ENCODE measurements around the gene IGSF6.
"Not testable (repeated sequence)": the region's sequence is repeated elsewhere in the genome, so short reads cannot be mapped to it uniquely, and the experiment has no call there.

IGSF6 gene

GRCh38 chr16:21629616-21630539 lies 22.5 kb downstream of the IGSF6 start:
- in situ Hi-C loops (cut with HindIII; ENCODE audit: low sequenced_read_pairs), result not testable (repeated sequence)

GRCh38 chr16:21628772-21629171 lies 23.6 kb downstream of the IGSF6 start:
- in situ Hi-C loops (cut with HindIII; ENCODE audit: low sequenced_read_pairs), result no loop called here

GRCh38 chr16:21628121-21628726 lies 24.2 kb downstream of the IGSF6 start:
- in situ Hi-C loops (cut with HindIII; ENCODE audit: low sequenced_read_pairs), result no loop called here

GRCh38 chr16:21626659-21627277 lies 25.6 kb downstream of the IGSF6 start:
- in situ Hi-C loops (cut with HindIII; ENCODE audit: low sequenced_read_pairs), result no loop called here

- in situ Hi-C loops (cut with HindIII; ENCODE audit: low sequenced_read_pairs), result no loop called here
Measured at GRCh38 chr16:21625026-21625425, 27.4 kb downstream of the IGSF6 start.

- in situ Hi-C loops (cut with HindIII; ENCODE audit: low sequenced_read_pairs), result no loop called here
Measured at GRCh38 chr16:21622545-21622944, 29.9 kb downstream of the IGSF6 start.

GRCh38 chr16:21620592-21620991 lies 31.8 kb downstream of the IGSF6 start:
- in situ Hi-C loops (cut with HindIII; ENCODE audit: low sequenced_read_pairs), result no loop called here

GRCh38 chr16:21619765-21620425 lies 32.5 kb downstream of the IGSF6 start:
- in situ Hi-C loops (cut with HindIII; ENCODE audit: low sequenced_read_pairs), result no loop called here

GRCh38 chr16:21618281-21618680 lies 34.1 kb downstream of the IGSF6 start:
- in situ Hi-C loops (cut with HindIII; ENCODE audit: low sequenced_read_pairs), result no loop called here

GRCh38 chr16:21617607-21618006 lies 34.8 kb downstream of the IGSF6 start:
- in situ Hi-C loops (cut with HindIII; ENCODE audit: low sequenced_read_pairs), result no loop called here

- in situ Hi-C loops (cut with HindIII; ENCODE audit: low sequenced_read_pairs), result no loop called here
Measured at GRCh38 chr16:21614896-21615295, 37.5 kb downstream of the IGSF6 start.

GRCh38 chr16:21613781-21614180 lies 38.6 kb downstream of the IGSF6 start:
- in situ Hi-C loops (cut with HindIII; ENCODE audit: low sequenced_read_pairs), result no loop called here

GRCh38 chr16:21613361-21613760 lies 39.0 kb downstream of the IGSF6 start:
- in situ Hi-C loops (cut with HindIII; ENCODE audit: low sequenced_read_pairs), result no loop called here

GRCh38 chr16:21611556-21612384 lies 40.6 kb downstream of the IGSF6 start:
- in situ Hi-C loops (cut with HindIII; ENCODE audit: low sequenced_read_pairs), result no loop called here

GRCh38 chr16:21611198-21611555 lies 41.2 kb downstream of the IGSF6 start:
- in situ Hi-C loops (cut with HindIII; ENCODE audit: low sequenced_read_pairs), result no loop called here

GRCh38 chr16:21610766-21611165 lies 41.6 kb downstream of the IGSF6 start:
- in situ Hi-C loops (cut with HindIII; ENCODE audit: low sequenced_read_pairs), result no loop called here

GRCh38 chr16:21610006-21610544 lies 42.3 kb downstream of the IGSF6 start:
- in situ Hi-C loops (cut with HindIII; ENCODE audit: low sequenced_read_pairs), result no loop called here

- in situ Hi-C loops (cut with HindIII; ENCODE audit: low sequenced_read_pairs), result no loop called here
Measured at GRCh38 chr16:21608639-21609328, 43.6 kb downstream of the IGSF6 start.

GRCh38 chr16:21605848-21606247 lies 46.6 kb downstream of the IGSF6 start:
- in situ Hi-C loops (cut with HindIII; ENCODE audit: low sequenced_read_pairs), result not testable (repeated sequence)

GRCh38 chr16:21603928-21604327 lies 48.5 kb downstream of the IGSF6 start:
- in situ Hi-C loops (cut with HindIII; ENCODE audit: low sequenced_read_pairs), result no loop called here

Data from DLD1 (cell line).